ENCODE measurements around the gene LEPR. TPM values are rescaled to one million over a fixed set of nuclear protein-coding genes. Genes with fewer than 3 reads are reported as not detected.
A peak's percentile ranks its signal among the peaks of the same experiment; 100 is the strongest.
"Not testable (repeated sequence)": the region's sequence is repeated elsewhere in the genome, so short reads cannot be mapped to it uniquely, and the experiment has no call there.

The LEPR gene
- polyA plus RNA-seq, 1 donor: 4.6 TPM

GRCh38 chr1:65455678-65456077 lies 35.2 kb downstream of the LEPR start:
- H3K27ac ChIP-seq (ENCODE audit: low read length); H3K4me3 ChIP-seq (ENCODE audit: low read length); H3K9me3 ChIP-seq (ENCODE audit: control insufficient read depth, low read depth, low read length); DNase-seq; H3K27me3 ChIP-seq (ENCODE audit: control insufficient read depth, insufficient read depth, low read length); H3K36me3 ChIP-seq (ENCODE audit: control insufficient read depth, insufficient read depth, low read length); H3K4me1 ChIP-seq (ENCODE audit: control insufficient read depth, insufficient read depth, low read length): not testable (repeated sequence)
- WGBS (ENCODE audit: insufficient coverage, low lambda C conversion rate): no CpG with 5 or more reads among the region's 10 CpGs

- Histone ChIP-seq H3K4me3 (ENCODE audit: low read length) (no peak overlapping the region), H3K9me3 (ENCODE audit: control insufficient read depth, low read depth, low read length) (no peaks in the 10 kb centered on the region), H3K27me3 (ENCODE audit: control insufficient read depth, insufficient read depth, low read length) (no peaks in the 10 kb centered on the region), H3K4me1 (ENCODE audit: control insufficient read depth, insufficient read depth, low read length) (no peaks in the 10 kb centered on the region), H3K27ac (ENCODE audit: low read length) (no peak overlapping the region), H3K36me3 (ENCODE audit: control insufficient read depth, insufficient read depth, low read length) (no peaks in the 10 kb centered on the region)
- no peak for DNase-seq
These were observed 36.0 kb downstream of the LEPR start for GRCh38 chr1:65456481-65456880.

- no peak for DNase-seq
- Histone ChIP-seq H3K27me3 (ENCODE audit: control insufficient read depth, insufficient read depth, low read length) (no peaks in the 10 kb centered on the region), H3K9me3 (ENCODE audit: control insufficient read depth, low read depth, low read length) (no peaks in the 10 kb centered on the region), H3K4me3 (ENCODE audit: low read length) (no peak overlapping the region), H3K4me1 (ENCODE audit: control insufficient read depth, insufficient read depth, low read length) (no peaks in the 10 kb centered on the region), H3K27ac (ENCODE audit: low read length) (no peak overlapping the region), H3K36me3 (ENCODE audit: control insufficient read depth, insufficient read depth, low read length) (no peaks in the 10 kb centered on the region)
These were observed 37.4 kb downstream of the LEPR start for GRCh38 chr1:65457868-65458267.

- Histone ChIP-seq H3K27me3 (ENCODE audit: control insufficient read depth, insufficient read depth, low read length) (no peaks in the 10 kb centered on the region), H3K4me3 (ENCODE audit: low read length) (no peak overlapping the region), H3K4me1 (ENCODE audit: control insufficient read depth, insufficient read depth, low read length) (no peaks in the 10 kb centered on the region), H3K9me3 (ENCODE audit: control insufficient read depth, low read depth, low read length) (no peaks in the 10 kb centered on the region), H3K27ac (ENCODE audit: low read length) (no peak overlapping the region), H3K36me3 (ENCODE audit: control insufficient read depth, insufficient read depth, low read length) (no peaks in the 10 kb centered on the region)
- no peak for DNase-seq
- no CpG with 5 or more reads among the region's 2 CpGs for WGBS (ENCODE audit: insufficient coverage, low lambda C conversion rate)
These were observed 38.4 kb downstream of the LEPR start for GRCh38 chr1:65458730-65459396.

- H3K9me3 ChIP-seq (ENCODE audit: control insufficient read depth, low read depth, low read length): no peaks in the 10 kb centered on the region
- H3K4me1 ChIP-seq (ENCODE audit: control insufficient read depth, insufficient read depth, low read length): no peaks in the 10 kb centered on the region
- H3K36me3 ChIP-seq (ENCODE audit: control insufficient read depth, insufficient read depth, low read length): no peaks in the 10 kb centered on the region
- DNase-seq: no peak
- no peak overlapping the region for H3K27ac ChIP-seq (ENCODE audit: low read length)
- no peak overlapping the region for H3K4me3 ChIP-seq (ENCODE audit: low read length)
- H3K27me3 ChIP-seq (ENCODE audit: control insufficient read depth, insufficient read depth, low read length): no peaks in the 10 kb centered on the region
- WGBS (ENCODE audit: insufficient coverage, low lambda C conversion rate): no CpG with 5 or more reads among the region's 1 CpG
These were observed 38.9 kb downstream of the LEPR start for GRCh38 chr1:65459397-65459768.

GRCh38 chr1:65465837-65466236 lies 45.4 kb downstream of the LEPR start:
- H3K4me3 ChIP-seq (ENCODE audit: low read length); H3K36me3 ChIP-seq (ENCODE audit: control insufficient read depth, insufficient read depth, low read length): not testable (repeated sequence)
- WGBS (ENCODE audit: insufficient coverage, low lambda C conversion rate): no CpG with 5 or more reads among the region's 1 CpG

GRCh38 chr1:65467536-65467935 lies 47.1 kb downstream of the LEPR start:
- DNase-seq: peak; percentile 76 to 78
- H3K4me1 ChIP-seq (ENCODE audit: control insufficient read depth, insufficient read depth, low read length): no peaks in the 10 kb centered on the region
- H3K27ac ChIP-seq (ENCODE audit: low read length): no peak overlapping the region
- H3K9me3 ChIP-seq (ENCODE audit: control insufficient read depth, low read depth, low read length): no peaks in the 10 kb centered on the region
- H3K4me3 ChIP-seq (ENCODE audit: low read length): no peak overlapping the region
- no CpG with 5 or more reads among the region's 6 CpGs for WGBS (ENCODE audit: insufficient coverage, low lambda C conversion rate)
- H3K27me3 ChIP-seq (ENCODE audit: control insufficient read depth, insufficient read depth, low read length): no peaks in the 10 kb centered on the region
- no peaks in the 10 kb centered on the region for H3K36me3 ChIP-seq (ENCODE audit: control insufficient read depth, insufficient read depth, low read length)

More at GRCh38 chr1:65465837-65466236, 45.4 kb downstream of the LEPR start:
- not testable (repeated sequence) for H3K4me1 ChIP-seq (ENCODE audit: control insufficient read depth, insufficient read depth, low read length); H3K27ac ChIP-seq (ENCODE audit: low read length); H3K9me3 ChIP-seq (ENCODE audit: control insufficient read depth, low read depth, low read length); DNase-seq; H3K27me3 ChIP-seq (ENCODE audit: control insufficient read depth, insufficient read depth, low read length)

- no peak for DNase-seq
- H3K4me3 ChIP-seq (ENCODE audit: low read length): no peak overlapping the region
- H3K9me3 ChIP-seq (ENCODE audit: control insufficient read depth, low read depth, low read length): no peaks in the 10 kb centered on the region
- no peaks in the 10 kb centered on the region for H3K4me1 ChIP-seq (ENCODE audit: control insufficient read depth, insufficient read depth, low read length)
- no peak overlapping the region for H3K27ac ChIP-seq (ENCODE audit: low read length)
- no peaks in the 10 kb centered on the region for H3K36me3 ChIP-seq (ENCODE audit: control insufficient read depth, insufficient read depth, low read length)
- WGBS (ENCODE audit: insufficient coverage, low lambda C conversion rate): no CpG with 5 or more reads among the region's 4 CpGs
- H3K27me3 ChIP-seq (ENCODE audit: control insufficient read depth, insufficient read depth, low read length): no peaks in the 10 kb centered on the region
These were observed 48.8 kb downstream of the LEPR start for GRCh38 chr1:65469126-65469888.

- Histone ChIP-seq H3K4me1 (ENCODE audit: control insufficient read depth, insufficient read depth, low read length) (no peaks in the 10 kb centered on the region), H3K9me3 (ENCODE audit: control insufficient read depth, low read depth, low read length) (no peaks in the 10 kb centered on the region), H3K27me3 (ENCODE audit: control insufficient read depth, insufficient read depth, low read length) (no peaks in the 10 kb centered on the region), H3K27ac (ENCODE audit: low read length) (no peak overlapping the region), H3K4me3 (ENCODE audit: low read length) (no peak overlapping the region), H3K36me3 (ENCODE audit: control insufficient read depth, insufficient read depth, low read length) (no peaks in the 10 kb centered on the region)
- DNase-seq: no peak
- 67% methylated on average over 1 of the region's 4 CpGs for WGBS (ENCODE audit: insufficient coverage, low lambda C conversion rate)
These were observed 49.4 kb downstream of the LEPR start for GRCh38 chr1:65469889-65470340.

All from large intestine (tissue), 3 donors.